GM21529 (cell line): ENCODE data around the gene ZNF664.

Experiments used
- ATAC-seq: cut with Tn5 transposase; IDR thresholded peaks from one replicate; pipeline ENCODE4 v1.9.1; 2021; ENCODE audit not compliant: unreplicated experiment

ZNF664 gene

DNA sequence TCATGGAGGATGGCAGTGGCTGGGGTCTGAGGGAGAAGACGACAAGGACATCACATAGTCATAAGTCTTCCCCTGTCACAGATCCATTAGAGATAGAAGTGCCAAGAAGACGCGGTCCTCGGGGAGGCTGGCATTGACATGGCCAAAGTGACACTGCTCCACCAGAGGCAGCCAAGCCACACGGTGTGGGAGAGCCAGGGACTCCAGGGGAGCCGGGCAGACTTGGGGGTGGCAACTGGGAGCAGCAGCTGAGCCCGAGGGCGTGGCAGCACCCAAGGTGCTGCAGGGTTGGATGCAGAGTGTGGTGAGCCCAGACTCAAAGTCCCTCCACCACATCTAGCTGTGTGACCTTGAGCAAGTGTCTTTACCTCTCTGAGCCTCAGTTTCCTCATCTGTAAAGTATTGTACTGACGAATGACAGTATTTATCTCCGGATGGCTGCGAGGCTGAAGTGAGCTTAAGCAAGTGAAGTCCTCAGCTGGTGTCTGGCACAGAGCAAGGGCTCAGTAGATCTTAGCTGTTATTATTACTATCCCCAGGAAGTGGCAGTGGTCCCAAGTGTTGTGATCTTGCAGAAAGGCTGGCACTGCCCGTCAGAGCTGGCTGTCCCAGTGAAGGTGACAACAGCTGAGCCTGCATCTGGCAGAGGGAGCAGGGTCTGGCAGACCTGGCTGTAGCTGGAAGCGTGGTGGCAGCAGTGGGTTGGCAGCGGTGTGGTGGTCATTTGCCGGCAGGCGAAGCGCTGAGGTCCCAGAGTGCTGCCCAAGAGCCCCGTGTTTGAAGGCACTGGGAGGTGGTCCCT, 54.9 kb downstream of the ZNF664 start:
- ATAC-seq = no peak

DNA sequence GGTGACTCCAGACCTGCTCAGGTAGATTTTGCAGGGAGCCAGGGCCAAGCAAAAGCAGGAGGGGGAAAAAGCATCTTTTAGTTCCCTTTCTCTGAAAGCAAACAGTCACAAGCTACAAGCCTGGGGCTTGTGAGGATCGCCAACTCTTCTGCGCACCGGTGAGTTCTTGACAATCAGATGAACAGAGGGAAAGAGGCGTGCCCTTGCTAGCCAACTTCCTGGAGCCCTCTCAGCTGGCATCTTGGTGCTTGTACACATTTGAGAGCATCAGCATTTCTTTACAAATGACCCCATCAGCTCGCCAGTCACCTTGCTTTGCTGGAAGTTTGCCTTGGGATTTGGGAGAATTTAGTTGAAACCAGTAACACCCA, 55.5 kb downstream of the ZNF664 start:
- ATAC-seq = no peak

- no peak for ATAC-seq
Measured at GRCh38 chr12:124030008-124030407, 57.0 kb downstream of the ZNF664 start.

DNA sequence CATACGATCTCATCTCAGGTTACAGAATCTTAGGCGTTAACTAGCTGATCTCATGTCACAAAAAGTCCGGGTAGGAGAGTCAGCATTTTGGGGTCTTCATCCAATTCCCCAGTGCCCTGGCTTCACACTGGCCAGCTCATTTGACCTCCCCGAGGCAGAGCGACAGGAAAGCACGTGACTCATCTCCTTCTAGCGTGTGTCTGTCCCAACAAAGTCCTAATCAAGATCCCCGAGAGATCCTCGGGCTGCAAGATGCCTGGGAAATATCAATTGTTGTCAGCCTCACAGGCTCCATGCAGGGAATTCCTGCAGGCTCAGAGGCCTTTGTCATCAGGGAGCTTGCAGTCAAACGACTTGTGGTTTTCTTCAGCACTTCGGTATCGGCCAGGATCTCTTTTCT, 57.5 kb downstream of the ZNF664 start:
- ATAC-seq = no peak

- no peak for ATAC-seq
Measured at GRCh38 chr12:124031058-124031457, 58.0 kb downstream of the ZNF664 start.

DNA sequence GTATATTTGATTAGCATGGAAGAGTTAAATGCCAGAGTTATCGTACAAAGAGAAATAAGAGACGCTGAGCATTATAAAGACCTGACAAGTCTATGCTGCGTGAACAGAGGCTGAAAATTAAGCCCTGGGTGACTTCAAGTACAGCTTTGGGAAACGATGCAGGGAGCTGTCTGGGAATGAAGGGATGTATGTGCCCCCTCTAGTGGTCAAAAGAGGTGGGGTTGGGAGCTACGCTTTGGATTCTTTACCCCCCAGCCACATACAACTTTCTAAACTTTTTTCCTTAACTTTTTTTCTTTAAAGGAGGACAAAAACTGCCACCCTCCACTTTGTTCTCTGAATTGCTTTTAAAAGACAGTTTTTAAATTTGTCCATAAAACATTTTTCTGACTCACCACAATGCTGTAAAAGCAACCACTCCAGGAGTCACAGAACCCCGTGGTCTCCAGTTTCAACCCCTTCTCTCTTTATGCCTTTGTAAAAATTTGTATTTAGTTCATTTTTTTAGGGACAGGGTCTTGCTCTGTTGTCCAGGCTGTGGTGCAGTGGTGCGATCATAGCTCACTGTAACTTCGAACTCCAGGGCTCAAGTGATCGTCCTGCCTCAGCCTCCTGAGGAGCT, 59.4 kb downstream of the ZNF664 start:
- ATAC-seq = no peak

DNA sequence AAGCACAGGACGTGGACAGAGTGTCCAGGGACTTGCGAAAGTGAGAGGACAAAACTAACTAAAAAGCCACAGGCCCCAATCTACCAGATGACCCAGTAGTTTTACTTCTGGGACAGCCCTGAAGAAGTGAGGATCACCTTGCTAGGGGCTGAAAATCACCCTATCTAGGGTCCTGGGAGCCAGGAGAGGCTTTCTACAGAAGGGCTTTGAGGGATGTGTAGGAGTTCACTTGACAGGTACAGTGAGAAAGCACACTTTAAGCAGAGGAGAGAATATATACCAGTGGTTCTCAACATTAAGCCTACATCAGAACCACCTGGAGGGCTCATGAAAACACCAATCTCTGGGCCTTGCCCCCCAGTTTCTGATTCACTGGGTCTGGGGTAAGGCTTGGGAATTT, 60.8 kb downstream of the ZNF664 start:
- no peak for ATAC-seq

DNA sequence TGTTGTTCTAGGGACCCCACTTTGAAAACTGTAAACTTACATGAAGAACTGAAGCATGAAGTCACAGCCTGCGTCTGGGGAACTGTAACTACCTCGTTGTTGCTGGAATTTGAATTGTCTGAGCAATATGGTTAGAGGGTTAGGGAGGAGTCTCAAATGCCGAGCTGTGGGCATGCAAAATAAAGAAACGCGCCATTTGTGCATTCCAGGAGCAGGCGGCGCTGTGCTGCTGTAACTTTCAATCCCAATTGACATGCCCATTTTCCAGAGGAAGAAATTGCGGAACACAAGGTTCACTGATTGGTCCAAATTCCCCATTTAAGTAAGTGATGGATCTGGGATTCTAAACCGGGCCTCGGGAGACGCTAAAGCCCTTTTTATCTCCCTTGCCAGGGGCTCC, 61.3 kb downstream of the ZNF664 start:
- no peak for ATAC-seq

DNA sequence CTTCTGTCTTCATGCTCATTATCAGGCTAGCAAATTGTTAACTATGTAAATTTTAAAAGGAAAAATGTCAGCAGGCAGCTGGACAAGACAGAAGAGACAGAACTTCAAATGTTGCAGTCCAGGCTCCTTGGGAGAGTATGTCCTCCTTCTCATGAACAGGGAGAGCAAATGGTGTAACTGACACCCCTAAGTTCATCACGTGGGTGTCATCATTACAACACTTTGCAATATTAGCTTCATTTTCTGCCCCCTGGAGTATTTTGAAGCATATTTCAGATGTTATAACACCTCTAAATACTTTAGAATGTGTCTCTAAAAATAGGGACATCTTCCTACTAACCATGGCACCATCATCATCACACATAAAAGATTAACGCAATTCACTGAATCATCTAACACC, 62.1 kb downstream of the ZNF664 start:
- no peak for ATAC-seq

GRCh38 chr12:124036171-124036598, 63.2 kb downstream of the ZNF664 start:
- ATAC-seq = no peak

DNA sequence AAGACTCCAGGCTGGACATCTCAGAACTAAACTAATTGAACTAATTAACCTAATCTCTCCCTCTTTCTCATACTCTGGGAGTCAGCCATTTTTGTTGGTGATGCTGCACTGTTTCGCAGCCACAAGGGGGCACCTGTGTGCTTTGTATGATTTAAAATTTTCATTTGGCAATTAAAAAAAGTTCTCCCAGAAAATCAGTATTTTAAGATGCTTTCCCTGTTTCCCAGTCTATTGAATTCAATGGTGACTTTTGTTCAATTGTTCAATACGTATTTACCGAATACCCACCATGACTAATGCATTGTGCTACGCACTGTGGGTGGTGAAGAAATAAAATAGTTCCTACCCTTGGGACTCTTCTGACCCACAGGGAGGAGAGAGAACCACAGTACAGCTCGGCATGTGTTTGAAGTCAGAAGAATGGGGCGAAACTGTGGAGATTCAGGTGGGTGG, 63.7 kb downstream of the ZNF664 start:
- ATAC-seq = no peak

DNA sequence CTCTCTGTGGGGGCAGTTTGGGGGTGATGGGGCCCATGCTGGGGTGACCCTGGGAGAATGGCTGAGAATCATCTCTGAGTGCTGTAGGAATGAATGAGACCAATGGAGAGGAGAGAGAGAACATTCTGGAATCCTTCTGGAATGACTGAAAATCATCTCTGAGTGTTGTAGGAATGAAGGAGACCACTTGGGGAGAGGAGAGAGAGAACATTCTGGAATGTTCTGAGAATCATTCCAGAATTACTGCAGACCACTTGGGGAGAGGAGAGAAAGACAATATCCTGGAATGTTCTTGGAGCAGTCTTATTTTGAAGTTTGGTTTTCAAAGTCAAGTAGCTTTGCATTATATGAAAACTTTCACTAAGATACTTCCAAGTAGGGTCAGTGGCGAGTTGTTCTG, 64.3 kb downstream of the ZNF664 start:
- ATAC-seq = no peak

- no peak for ATAC-seq
Measured at GRCh38 chr12:124039276-124039675, 66.3 kb downstream of the ZNF664 start.

DNA sequence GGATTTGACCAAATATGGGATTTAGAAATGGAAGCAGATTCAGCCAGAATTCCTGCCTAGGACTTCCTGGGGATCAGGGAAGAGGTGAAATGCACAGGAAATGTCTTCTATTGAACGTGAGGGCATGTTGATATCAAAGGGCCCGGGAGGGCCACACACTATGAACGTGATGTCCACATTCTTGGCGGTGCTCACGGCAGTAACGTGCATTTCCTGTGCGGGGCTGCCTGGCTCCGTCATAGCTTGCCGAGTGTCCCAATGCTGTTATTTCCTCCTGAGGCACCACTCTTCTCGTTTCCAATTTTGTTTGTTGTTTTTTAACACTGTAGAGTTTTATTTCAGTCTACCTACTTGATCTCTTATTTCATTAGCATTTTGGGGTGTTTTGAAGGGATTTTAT, 67.3 kb downstream of the ZNF664 start:
- ATAC-seq = no peak

DNA sequence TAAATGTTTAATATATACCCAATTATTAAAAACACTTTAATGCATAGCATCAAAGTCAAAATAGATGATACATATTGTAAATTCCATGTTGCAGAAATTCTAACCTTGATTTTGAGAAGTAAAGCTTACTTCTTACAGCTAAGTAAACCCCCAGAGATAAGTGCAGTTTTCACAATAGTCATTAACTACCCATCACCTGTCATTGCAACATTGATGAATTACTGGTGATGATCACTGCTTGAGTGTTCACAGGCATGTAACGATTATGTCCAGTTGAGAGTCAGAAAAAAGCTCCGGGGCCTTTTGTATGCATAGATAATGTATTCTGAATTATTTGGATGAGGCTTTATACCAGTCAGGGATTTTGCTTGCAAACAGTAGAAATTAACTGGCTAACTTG, 67.7 kb downstream of the ZNF664 start:
- ATAC-seq = no peak

DNA sequence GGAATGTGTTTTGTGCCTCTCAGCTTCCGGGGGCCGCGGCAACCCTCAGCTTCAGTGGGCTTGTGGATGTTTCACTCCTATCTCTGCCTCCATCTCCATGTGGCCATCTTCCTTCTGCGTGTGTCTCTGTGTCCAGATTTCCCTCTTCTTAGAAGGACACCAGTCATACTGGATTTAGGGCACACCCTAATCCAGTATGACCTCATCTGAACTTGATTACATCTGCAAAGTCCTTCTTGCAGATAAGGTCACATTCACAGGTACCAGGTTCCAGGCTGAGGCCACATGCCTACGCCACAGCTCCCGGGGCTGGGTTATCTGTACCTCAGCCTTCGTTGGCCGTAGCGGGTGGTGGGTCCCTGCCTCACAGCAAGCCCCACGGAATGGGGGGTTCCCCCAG, 68.9 kb downstream of the ZNF664 start:
- no peak for ATAC-seq

- ATAC-seq = no peak
Measured at GRCh38 chr12:124044021-124044420, 71.0 kb downstream of the ZNF664 start.

DNA sequence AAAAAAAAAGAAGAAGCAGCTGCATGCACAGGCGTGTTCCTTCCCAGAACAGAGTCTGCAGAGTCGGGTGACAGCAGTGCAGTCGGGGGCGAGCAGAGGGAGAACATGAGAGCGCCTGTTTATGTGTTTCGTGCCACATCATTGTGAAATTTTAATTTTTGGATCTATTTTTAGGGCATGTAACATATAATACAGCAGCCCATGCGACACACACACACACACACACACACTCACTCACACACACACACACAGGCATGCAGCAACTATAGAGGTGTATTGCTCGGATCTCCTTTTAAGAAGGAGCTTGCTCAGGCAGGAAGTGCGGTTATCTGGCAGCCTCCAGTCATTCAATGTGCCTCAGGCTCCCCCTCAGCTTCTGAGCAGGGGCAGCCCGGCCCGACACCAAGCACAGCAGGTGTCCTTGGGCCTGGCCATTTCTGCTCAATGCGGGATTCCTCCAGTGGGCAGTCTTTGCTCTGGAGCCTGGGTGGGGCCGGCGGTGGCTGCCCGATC, 71.8 kb downstream of the ZNF664 start:
- no peak for ATAC-seq

- ATAC-seq = no peak
Measured at GRCh38 chr12:124045671-124046455, 72.8 kb downstream of the ZNF664 start.

GRCh38 chr12:124046456-124046740, 73.4 kb downstream of the ZNF664 start:
- no peak for ATAC-seq

DNA sequence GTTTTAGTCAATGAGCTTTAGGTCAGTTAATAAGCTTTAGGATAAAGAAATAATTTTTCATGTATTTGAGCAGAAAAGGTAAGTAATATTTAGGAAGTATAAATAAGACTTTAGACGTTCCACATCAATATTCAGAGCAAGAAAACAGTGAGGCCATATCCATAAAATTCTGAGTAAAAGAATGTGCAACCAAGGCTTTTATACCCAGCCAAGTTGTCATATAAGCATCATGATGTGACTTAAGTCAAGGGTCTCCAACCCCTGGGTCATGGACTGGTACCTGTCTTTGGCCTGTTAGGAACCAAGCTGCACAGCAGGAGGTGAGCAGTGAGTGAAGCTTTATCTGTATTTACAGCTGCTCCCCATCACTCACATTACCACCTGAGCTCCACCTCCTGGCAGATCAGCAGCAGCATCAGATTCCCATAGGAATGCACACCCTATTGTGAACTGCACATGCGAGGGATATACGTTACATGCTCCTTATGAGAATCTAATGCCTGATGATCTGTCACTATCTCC, 74.1 kb downstream of the ZNF664 start:
- ATAC-seq = no peak
